A673 (cell line): ENCODE data around the gene USP34.

ENCODE experiments used
- CTCF ChIP-seq: fragments of 300-800, 200-600 bp; sonication (generic); conservative IDR thresholded peaks from 2 replicates; pipeline ENCODE4 v1.5.1; 2017; ENCODE audit warnings: low read depth, mild to moderate bottlenecking, antibody characterized with exemption, low read length, moderate library complexity, mixed read lengths
- EZH2 ChIP-seq: fragments of 200-600 bp; sonication (generic); IDR thresholded peaks from 2 replicates; pipeline ENCODE4 v1.6.1; 2017; ENCODE audit warnings: borderline replicate concordance, low read depth, mild to moderate bottlenecking, mixed read lengths, antibody characterized with exemption, low read length; ENCODE audit not compliant: poor library complexity, severe bottlenecking

- TF ChIP-seq CTCF (no peak), EZH2 (no peak)
Observed at GRCh38 chr2:61210332-61210981, 260.4 kb downstream of the USP34 start.
